ENCODE measurements around the gene MYO3B. TPM values are rescaled to one million over a fixed set of nuclear protein-coding genes. Genes with fewer than 3 reads are reported as not detected.

Gene MYO3B
- total RNA-seq, 1 donor from 2014 or later = 0.05 TPM

- H3K4me3 ChIP-seq = no peak overlapping the region
- no peaks in the 10 kb centered on the region for H3K36me3 ChIP-seq
- no peak for DNase-seq
- peaks cover 63% of the 10 kb centered on the region for H3K27me3 ChIP-seq (ENCODE audit: low read depth)
- no peaks in the 10 kb centered on the region for H3K4me1 ChIP-seq
- no peak overlapping the region for H3K27ac ChIP-seq (replicated peaks)
- intact Hi-C loops (cut with micrococcal nuclease) = no loop called here
- no peaks in the 10 kb centered on the region for H3K9me3 ChIP-seq (replicated peaks)
- TF ChIP-seq CTCF (IDR thresholded peaks at IDR 0.05; ENCODE audit: borderline replicate concordance) = no peak
These were observed 177.2 kb downstream of the MYO3B start for GRCh38 chr2:170354855-170355780.

- H3K27me3 ChIP-seq (ENCODE audit: low read depth) = peaks cover 69% of the 10 kb centered on the region
- no peak for TF ChIP-seq CTCF (IDR thresholded peaks at IDR 0.05; ENCODE audit: borderline replicate concordance)
- no peak for DNase-seq
- no peak overlapping the region for H3K4me3 ChIP-seq
- H3K9me3 ChIP-seq (replicated peaks) = no peaks in the 10 kb centered on the region
- H3K27ac ChIP-seq (replicated peaks) = no peak overlapping the region
- no peaks in the 10 kb centered on the region for H3K36me3 ChIP-seq
- intact Hi-C loops (cut with micrococcal nuclease) = no loop called here
- H3K4me1 ChIP-seq = no peaks in the 10 kb centered on the region
These were observed 181.5 kb downstream of the MYO3B start for GRCh38 chr2:170359466-170359865.

- DNase-seq = no peak
- H3K27me3 ChIP-seq (ENCODE audit: low read depth) = peaks cover 81% of the 10 kb centered on the region
- H3K36me3 ChIP-seq = no peaks in the 10 kb centered on the region
- no peak overlapping the region for H3K4me3 ChIP-seq
- H3K4me1 ChIP-seq = no peaks in the 10 kb centered on the region
- no peaks in the 10 kb centered on the region for H3K9me3 ChIP-seq (replicated peaks)
- no peak for TF ChIP-seq CTCF (IDR thresholded peaks at IDR 0.05; ENCODE audit: borderline replicate concordance)
- H3K27ac ChIP-seq (replicated peaks) = no peak overlapping the region
- intact Hi-C loops (cut with micrococcal nuclease) = loop anchor here (10.0 kb wide), 1 partner anchor 454 kb away; the partner anchor contains the start of gene GAD1
These were observed 182.7 kb downstream of the MYO3B start for GRCh38 chr2:170360546-170361089.

GRCh38 chr2:170361090-170361936, 183.4 kb downstream of the MYO3B start:
- Histone ChIP-seq H3K36me3 (no peaks in the 10 kb centered on the region), H3K9me3 (replicated peaks) (no peaks in the 10 kb centered on the region), H3K4me3 (no peak overlapping the region), H3K4me1 (no peaks in the 10 kb centered on the region), H3K27me3 (ENCODE audit: low read depth) (peaks cover 88% of the 10 kb centered on the region), H3K27ac (replicated peaks) (no peak overlapping the region)
- DNase-seq = no peak
- intact Hi-C loops (cut with micrococcal nuclease) = loop anchor here (10.0 kb wide), 1 partner anchor 453 kb away; the partner anchor contains the start of gene GAD1
- TF ChIP-seq CTCF (IDR thresholded peaks at IDR 0.05; ENCODE audit: borderline replicate concordance) = peak; percentile 69

GRCh38 chr2:170362313-170362870, 184.4 kb downstream of the MYO3B start:
- Histone ChIP-seq H3K27ac (replicated peaks) (no peak overlapping the region), H3K9me3 (replicated peaks) (no peaks in the 10 kb centered on the region), H3K4me3 (no peak overlapping the region), H3K27me3 (ENCODE audit: low read depth) (peaks cover 98% of the 10 kb centered on the region), H3K4me1 (no peaks in the 10 kb centered on the region), H3K36me3 (no peaks in the 10 kb centered on the region)
- intact Hi-C loops (cut with micrococcal nuclease) = loop anchor here (10.0 kb wide), 1 partner anchor 452 kb away; the partner anchor contains the start of gene GAD1
- DNase-seq = no peak
- no peak for TF ChIP-seq CTCF (IDR thresholded peaks at IDR 0.05; ENCODE audit: borderline replicate concordance)
